ENCODE results near the gene IBA57. TPM values are rescaled to one million over a fixed set of nuclear protein-coding genes. Genes with fewer than 3 reads are reported as not detected.

The IBA57 gene
- total RNA-seq, 4 donors from 2014 or later = 4.0 to 15.0 (median 11.7) TPM

DNA sequence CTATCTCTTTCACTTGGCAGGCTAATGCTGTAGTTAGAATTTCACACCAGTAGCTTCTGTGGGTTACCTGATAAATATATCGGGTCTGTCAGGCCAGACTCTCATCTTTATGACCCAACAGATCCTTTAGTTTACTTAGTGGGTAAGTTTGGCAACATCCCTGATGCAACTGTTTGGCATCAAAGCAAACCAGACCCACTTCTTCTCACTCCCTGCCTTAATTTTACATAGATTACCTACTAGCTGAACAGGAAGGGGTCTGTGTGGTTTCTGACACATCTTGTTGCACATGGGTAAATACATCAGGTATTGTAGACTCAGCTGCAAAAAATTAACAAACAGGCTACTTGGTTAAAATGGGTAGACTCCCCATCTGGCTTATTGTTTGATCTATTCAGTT is 28.7 kb upstream of the IBA57 start:
- Histone ChIP-seq H3K36me3 (no peaks in the 10 kb centered on the region), H3K27me3 (no peaks in the 10 kb centered on the region), H3K4me1 (peaks cover 12% of the 10 kb centered on the region in 2 donors), H3K9me3 (no peaks in the 10 kb centered on the region), H3K27ac (no peak overlapping the region), H3K4me3 (replicated peaks in 1 of 3) (no peak overlapping the region)
- intact Hi-C loops (cut with DNase I) = loop anchor here (10.0 kb wide), 1 partner anchor 78 kb away; no protein-coding TSS in a partner anchor
- TF ChIP-seq, protein P1, sequence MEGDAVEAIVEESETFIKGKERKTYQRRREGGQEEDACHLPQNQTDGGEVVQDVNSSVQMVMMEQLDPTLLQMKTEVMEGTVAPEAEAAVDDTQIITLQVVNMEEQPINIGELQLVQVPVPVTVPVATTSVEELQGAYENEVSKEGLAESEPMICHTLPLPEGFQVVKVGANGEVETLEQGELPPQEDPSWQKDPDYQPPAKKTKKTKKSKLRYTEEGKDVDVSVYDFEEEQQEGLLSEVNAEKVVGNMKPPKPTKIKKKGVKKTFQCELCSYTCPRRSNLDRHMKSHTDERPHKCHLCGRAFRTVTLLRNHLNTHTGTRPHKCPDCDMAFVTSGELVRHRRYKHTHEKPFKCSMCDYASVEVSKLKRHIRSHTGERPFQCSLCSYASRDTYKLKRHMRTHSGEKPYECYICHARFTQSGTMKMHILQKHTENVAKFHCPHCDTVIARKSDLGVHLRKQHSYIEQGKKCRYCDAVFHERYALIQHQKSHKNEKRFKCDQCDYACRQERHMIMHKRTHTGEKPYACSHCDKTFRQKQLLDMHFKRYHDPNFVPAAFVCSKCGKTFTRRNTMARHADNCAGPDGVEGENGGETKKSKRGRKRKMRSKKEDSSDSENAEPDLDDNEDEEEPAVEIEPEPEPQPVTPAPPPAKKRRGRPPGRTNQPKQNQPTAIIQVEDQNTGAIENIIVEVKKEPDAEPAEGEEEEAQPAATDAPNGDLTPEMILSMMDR (IDR thresholded peaks at IDR 0.05) = no peak
- TF ChIP-seq POLR2A (IDR thresholded peaks at IDR 0.05) = no peak
- DNase-seq = no peak
- WGBS, 2 donors = 55 to 64% methylated on average over 1 of the region's 1 CpG

DNA sequence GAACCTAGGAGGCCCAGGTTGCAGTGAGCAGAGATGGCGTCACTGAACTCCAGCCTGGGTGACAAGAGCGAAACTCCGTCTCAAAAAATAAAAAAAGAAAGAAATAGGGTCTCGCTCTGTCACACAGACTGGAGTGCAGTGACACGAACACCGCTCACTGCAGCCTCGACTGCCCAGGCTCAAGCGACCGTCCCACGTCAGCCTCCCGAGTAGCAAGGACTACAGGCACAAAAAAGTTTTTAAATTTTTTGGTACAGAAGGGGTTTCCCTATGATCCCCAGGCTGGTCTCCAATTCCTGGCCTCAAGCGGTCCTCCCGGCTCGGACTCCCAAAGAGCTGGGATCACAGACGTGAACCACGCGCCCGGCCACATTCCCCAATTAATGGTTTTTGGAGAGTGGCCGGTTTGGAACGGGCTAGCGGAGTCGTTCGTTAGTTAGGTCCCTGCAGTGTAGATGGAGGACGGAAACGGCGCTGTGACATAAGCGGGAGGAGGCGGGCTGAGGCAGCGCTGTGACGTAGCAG is 26.1 kb upstream of the IBA57 start:
- 25 to 45% methylated on average over 17 to 30 of the region's 30 CpGs for WGBS, 2 donors
- H3K36me3 ChIP-seq = no peaks in the 10 kb centered on the region
- intact Hi-C loops (cut with DNase I) = loop anchor here (10.0 kb wide), 1 partner anchor 75 kb away; no protein-coding TSS in a partner anchor

DNA sequence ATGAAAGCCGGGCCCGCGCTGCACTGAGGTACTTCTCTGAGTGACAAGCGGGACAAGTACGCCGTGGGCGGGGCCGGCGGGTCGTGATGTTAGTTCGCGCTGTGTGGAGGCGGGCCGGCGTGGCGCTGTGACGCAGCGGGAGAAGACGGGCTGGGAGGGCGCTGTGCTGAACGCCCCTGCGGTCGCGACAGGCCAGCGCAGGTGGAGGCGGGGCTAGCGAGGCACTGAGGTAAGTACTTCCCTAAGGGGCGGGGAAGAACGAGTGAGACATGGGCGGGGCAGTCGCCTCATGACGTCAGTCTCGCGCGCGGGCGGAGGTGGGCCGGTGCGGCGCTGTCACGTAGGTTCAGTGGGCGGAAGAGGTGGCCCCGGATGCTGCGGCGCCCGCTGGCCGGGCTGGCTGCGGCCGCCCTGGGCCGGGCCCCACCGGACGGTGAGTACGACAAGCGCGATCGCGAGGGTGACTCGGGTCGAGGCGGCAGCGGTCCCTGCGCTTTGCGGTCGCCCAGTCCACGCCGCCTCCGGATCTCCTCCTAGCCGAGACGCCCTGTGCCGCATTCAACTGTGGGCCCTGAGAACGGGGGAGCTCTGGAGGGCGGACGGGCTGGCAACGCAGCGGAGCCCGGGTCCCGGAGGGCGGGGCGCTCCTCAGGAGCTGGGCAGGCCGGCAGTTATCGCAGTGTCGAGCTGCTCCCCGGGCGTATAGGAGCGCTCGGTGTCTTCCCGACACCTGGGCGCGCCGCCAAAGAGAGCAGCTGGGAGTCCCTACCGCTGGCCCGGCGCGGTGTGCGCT is 25.5 kb upstream of the IBA57 start, which contains the start of gene GUK1:
TSS of gene GUK1 (plus strand) at position 349 of the 793 bp plus-strand sequence. CDS start at position 373, 24 bp downstream.
- Histone ChIP-seq H3K4me3 (replicated peaks in 1 of 3) (peak within 1 kb of the TSS; percentile 82 to 98 (median 96)), H3K27ac (peak within 1 kb of the TSS; percentile 82 to 97 (median 90)), H3K36me3 (no peaks in the 10 kb centered on the region), H3K27me3 (no peaks in the 10 kb centered on the region), H3K9me3 (no peaks in the 10 kb centered on the region), H3K4me1 (peaks cover 23 to 36% of the 10 kb centered on the region in 2 donors)
- DNase-seq = peak; percentile 100
- TF ChIP-seq POLR2A (IDR thresholded peaks at IDR 0.05) = peak; percentile 86 to 92
- TF ChIP-seq, protein P1 (IDR thresholded peaks at IDR 0.05) = peak in 4 of 6 experiments; percentile 16 to 44 (median 24)
- intact Hi-C loops (cut with DNase I) = loop anchor here (5.0 to 10.0 kb wide), 2 partner anchors 33 to 75 kb away; partner anchors contain the start of gene MRPL55
- 0% methylated on average over 14 to 15 of the region's 95 CpGs for WGBS, 2 donors

More for the DNA sequence above, 26.1 kb upstream of the IBA57 start:
- no peak for DNase-seq
- peak overlapping the region; percentile 78 to 97 (median 90) for H3K27ac ChIP-seq
- no peaks in the 10 kb centered on the region for H3K9me3 ChIP-seq
- TF ChIP-seq, protein P1 (IDR thresholded peaks at IDR 0.05) = no peak
- TF ChIP-seq POLR2A (IDR thresholded peaks at IDR 0.05) = no peak
- H3K4me3 ChIP-seq (replicated peaks in 1 of 3) = peak overlapping the region; percentile 21 to 98 (median 34)
- H3K4me1 ChIP-seq = peaks cover 23 to 36% of the 10 kb centered on the region in 2 donors
- H3K27me3 ChIP-seq = no peaks in the 10 kb centered on the region

DNA sequence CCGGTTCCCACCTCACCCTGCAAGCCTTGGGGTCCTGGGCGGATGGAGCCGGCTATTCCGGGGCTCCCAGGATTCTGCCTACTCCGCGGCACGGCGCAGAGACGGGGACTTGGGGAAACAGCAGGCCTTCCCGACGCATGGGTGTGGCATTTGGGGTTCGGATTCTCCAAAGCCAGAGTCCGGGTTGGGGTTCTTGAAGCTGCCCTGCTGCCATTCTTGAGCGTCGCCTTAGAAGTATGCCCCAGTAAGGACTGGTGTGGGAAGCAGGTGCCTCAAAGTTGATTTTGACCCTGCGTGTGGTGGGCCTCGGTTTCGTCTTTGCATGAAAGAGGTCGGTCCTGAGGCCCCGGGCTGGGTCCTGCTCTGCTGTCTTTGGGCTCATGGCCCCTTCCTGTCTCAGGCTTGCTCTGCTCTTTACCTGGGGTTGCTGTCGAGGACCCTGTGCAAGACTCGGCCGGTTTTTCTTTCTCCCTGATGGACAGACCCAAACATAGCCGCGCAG is 24.8 kb upstream of the IBA57 start:
- no peak for DNase-seq
- peaks cover 23 to 36% of the 10 kb centered on the region in 2 donors for H3K4me1 ChIP-seq
- no peaks in the 10 kb centered on the region for H3K9me3 ChIP-seq
- intact Hi-C loops (cut with DNase I) = loop anchor here (5.0 kb wide), 1 partner anchor 33 kb away; the partner anchor contains the start of gene MRPL55
- no peaks in the 10 kb centered on the region for H3K27me3 ChIP-seq
- WGBS, 2 donors = 8 to 33% methylated on average over 4 to 5 of the region's 25 CpGs
- peak overlapping the region; percentile 82 to 98 (median 96) for H3K4me3 ChIP-seq (replicated peaks in 1 of 3)
- TF ChIP-seq, protein P1 (IDR thresholded peaks at IDR 0.05) = no peak
- no peak for TF ChIP-seq POLR2A (IDR thresholded peaks at IDR 0.05)
- peak overlapping the region; percentile 82 to 97 (median 90) for H3K27ac ChIP-seq
- H3K36me3 ChIP-seq = peaks cover 0 to 2% of the 10 kb centered on the region in 2 donors
